ENCODE measurements around the gene NEXN.
"Not testable (repeated sequence)": the region's sequence is repeated elsewhere in the genome, so short reads cannot be mapped to it uniquely, and the experiment has no call there.

The NEXN gene

DNA sequence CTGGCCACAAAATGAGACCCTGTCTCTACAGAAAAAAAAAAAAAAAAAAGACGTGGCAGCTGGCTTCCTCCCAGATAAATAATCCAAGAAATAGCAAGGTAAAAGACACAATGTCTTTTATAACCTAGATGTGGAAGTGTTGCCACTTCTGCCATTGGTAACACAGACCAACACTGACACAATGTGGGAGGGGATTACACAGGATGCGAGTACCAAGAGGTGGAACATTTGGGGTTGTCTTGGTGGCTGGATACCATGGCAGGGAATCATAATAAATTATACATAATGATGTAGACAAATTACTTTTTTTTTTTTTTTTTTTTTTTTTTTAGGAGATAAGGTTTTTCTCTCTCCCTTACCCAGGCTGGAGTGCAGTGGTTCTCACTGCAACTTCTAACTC lies 6.0 kb upstream of the NEXN start:
- H3K9me3 ChIP-seq (ENCODE audit: control insufficient read depth, insufficient read depth, low read length): no peaks in the 10 kb centered on the region; the same call in 1 of the 2 replicates
- H3K4me1 ChIP-seq (ENCODE audit: insufficient read depth, low read length): no peaks in the 10 kb centered on the region
- H3K9ac ChIP-seq (ENCODE audit: low read depth, low read length): no peak overlapping the region
- no peaks in the 10 kb centered on the region for H3K36me3 ChIP-seq (ENCODE audit: insufficient read depth, low read length)

DNA sequence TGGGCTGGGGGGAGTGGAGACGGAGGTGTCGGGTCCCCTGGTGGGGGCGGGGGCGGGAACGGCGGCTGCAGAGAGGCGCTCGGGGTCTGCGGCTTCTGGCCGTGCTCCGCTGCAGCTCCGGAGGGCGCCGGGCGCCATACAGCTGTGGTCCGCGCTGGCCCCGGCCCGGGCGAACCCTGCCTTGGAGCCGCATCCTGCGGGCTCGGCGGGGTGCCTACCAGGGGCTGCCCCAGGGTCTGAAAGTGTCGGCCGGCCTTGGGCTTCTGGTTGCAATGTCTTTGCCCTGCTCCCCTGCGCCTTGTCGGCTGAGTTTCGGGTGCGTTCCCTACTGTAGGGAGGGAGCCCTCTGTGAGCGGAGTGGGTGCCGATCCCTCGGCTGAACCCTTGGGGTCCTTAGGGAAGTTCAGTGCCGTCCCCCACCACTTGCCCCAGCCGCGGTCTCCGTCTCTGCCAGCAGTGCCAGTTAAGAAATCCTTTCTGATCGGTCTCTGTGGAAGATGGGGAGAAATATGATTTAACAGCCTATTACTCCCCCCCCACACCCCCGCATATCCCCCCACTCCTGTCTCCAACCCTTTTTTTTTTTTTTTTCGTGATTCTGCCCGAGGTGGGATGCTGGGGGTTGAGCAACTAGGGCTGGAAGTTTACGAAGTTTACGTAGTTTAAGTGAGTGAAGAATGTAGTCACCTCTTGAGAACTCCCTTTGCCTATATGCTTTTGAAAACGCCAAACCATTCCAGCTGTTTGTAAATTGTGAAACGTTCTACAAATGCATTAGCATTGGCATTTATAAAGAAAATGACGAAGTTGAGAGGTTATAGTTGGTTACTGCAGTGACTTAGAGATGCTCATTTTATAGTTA lies 588 bp downstream of the NEXN start:
- H3K9me3 ChIP-seq (ENCODE audit: control insufficient read depth, insufficient read depth, low read length): no peaks in the 10 kb centered on the region
- H3K4me1 ChIP-seq (ENCODE audit: insufficient read depth, low read length): no peaks in the 10 kb centered on the region; the same call in 1 of the 2 replicates
- H3K36me3 ChIP-seq (ENCODE audit: insufficient read depth, low read length): no peaks in the 10 kb centered on the region
- peak overlapping the region; percentile 88 for H3K9ac ChIP-seq (ENCODE audit: low read depth, low read length)

DNA sequence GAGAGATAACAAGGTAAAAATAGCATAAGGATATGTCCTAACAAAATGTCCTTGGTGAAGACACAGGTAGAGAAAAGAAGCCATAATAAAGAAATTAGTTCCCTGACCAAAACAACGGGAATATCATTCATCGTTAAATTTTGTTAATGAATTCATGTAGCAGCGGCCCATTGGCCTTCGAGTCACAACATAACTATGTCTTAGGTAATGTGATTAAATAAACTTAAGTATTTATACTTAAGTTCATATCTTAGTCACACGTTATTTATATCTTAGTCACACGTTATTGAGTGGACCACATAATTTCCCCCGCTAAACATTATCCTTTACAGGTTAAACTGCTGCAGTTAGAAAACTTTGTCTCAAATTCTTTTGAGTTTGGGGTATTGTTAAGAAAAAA lies 1.2 kb downstream of the NEXN start:
- H3K9ac ChIP-seq (ENCODE audit: low read depth, low read length): peak overlapping the region; percentile 88
- no peaks in the 10 kb centered on the region for H3K36me3 ChIP-seq (ENCODE audit: insufficient read depth, low read length)
- H3K4me1 ChIP-seq (ENCODE audit: insufficient read depth, low read length): no peaks in the 10 kb centered on the region; the same call in 1 of the 2 replicates
- no peaks in the 10 kb centered on the region for H3K9me3 ChIP-seq (ENCODE audit: control insufficient read depth, insufficient read depth, low read length)

DNA sequence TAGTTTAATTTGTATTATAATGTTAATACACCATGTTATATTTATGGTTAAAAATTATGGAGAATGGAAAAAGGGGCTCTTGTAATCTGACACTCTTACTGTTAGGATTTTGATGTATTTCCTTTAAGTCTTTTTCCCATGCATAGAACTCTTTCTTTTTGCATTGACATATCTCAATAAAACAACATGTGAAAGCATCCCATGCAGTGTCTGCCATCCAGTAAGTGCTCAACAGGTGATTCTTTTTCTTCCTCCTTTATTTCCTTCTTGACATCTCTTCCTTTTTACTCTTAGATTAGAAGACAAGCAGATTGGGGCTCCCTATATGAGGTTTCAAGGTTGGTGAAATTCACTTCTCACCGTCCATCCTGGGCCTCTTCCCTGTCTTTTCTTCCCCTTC lies 2.8 kb downstream of the NEXN start:
- no peaks in the 10 kb centered on the region; the same call in 1 of the 2 replicates for H3K4me1 ChIP-seq (ENCODE audit: insufficient read depth, low read length)
- H3K9ac ChIP-seq (ENCODE audit: low read depth, low read length): no peak overlapping the region
- no peaks in the 10 kb centered on the region for H3K9me3 ChIP-seq (ENCODE audit: control insufficient read depth, insufficient read depth, low read length)
- no peaks in the 10 kb centered on the region for H3K36me3 ChIP-seq (ENCODE audit: insufficient read depth, low read length)

DNA sequence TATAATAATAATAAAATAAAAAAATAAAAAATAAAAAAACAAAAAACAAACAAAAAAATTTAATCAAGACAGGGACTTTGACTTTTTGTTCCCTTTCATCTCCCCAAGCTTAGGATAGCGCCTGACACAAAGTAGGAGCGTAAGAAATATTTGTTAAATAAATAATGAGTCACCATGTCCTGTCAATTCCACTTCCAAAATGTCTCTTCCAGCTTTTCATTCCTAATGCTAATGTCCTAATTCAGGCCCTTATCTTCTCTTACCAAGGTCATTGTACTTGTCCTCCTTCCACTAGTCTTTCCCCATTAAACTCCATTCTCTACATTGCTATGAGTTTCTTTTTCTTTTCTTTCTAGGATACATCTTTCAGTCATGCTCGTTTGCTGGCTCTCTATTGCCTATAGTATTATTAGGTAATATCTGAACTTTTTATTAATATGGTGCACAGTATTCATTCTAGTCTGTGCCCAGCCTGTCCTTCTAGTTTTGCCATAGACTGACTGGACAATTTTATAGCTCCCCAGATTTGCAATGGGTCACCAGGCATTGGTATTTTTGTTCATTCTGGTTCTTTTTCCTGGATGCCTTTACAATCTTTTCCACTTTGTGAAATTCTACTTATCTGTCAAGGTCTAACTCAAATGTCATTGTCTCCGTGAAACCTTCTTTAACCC lies 11.4 kb downstream of the NEXN start:
- H3K36me3 ChIP-seq (ENCODE audit: insufficient read depth, low read length): no peaks in the 10 kb centered on the region
- no peaks in the 10 kb centered on the region for H3K4me1 ChIP-seq (ENCODE audit: insufficient read depth, low read length)
- no peak overlapping the region for H3K9ac ChIP-seq (ENCODE audit: low read depth, low read length)
- no peaks in the 10 kb centered on the region for H3K9me3 ChIP-seq (ENCODE audit: control insufficient read depth, insufficient read depth, low read length)

DNA sequence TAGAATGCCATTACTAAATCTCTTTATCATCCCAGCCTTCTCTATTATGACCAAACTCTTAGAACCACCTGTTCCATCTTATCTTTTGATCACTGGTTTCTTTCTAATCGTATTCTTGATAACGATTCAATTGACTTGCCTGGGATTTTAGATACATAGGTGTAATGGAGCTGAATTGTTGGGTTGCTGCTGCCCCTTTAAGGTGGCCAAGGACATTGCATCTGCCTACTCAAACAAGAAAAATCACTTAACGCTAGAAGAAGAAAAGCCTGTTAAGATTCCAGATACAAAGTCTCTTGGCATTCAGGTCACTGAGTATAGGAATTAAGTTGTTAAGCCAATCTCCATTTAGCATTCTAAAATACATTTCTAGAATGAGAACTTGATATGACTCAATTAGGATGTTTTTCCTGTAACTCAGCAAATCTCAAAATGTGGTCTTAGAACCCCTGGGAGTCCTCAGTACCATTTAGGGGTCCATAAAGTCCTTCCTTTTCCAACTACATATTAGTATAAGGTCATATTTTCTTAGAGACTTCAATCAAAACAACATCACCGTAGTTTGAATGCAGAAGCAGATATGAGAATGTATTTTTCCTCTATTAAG lies 12.4 kb downstream of the NEXN start:
- Histone ChIP-seq H3K36me3 (ENCODE audit: insufficient read depth, low read length) (no peaks in the 10 kb centered on the region), H3K9me3 (ENCODE audit: control insufficient read depth, insufficient read depth, low read length) (no peaks in the 10 kb centered on the region), H3K4me1 (ENCODE audit: insufficient read depth, low read length) (no peaks in the 10 kb centered on the region), H3K9ac (ENCODE audit: low read depth, low read length) (no peak overlapping the region)

DNA sequence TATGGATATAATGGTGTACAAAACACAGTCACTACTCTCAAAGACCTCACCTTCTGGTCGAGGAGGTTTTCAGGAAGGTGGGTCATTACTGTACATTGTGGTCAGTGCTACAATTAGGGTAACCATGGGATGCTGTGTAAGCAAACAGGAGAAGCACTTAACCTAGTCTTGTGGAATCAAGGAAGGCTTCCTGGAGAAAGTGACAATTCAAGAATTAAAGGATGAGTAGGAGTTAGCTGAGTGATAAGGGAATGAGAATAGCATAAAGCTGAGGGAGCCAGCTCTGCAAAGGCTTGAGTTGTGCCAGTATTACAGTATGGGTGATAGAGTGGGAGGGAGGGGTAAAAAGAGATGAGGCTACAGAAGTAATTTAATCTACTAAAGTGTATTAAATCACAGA lies 17.2 kb downstream of the NEXN start:
- no peaks in the 10 kb centered on the region for H3K4me1 ChIP-seq (ENCODE audit: insufficient read depth, low read length)
- H3K36me3 ChIP-seq (ENCODE audit: insufficient read depth, low read length): no peaks in the 10 kb centered on the region
- H3K9me3 ChIP-seq (ENCODE audit: control insufficient read depth, insufficient read depth, low read length): no peaks in the 10 kb centered on the region
- H3K9ac ChIP-seq (ENCODE audit: low read depth, low read length): no peak overlapping the region

DNA sequence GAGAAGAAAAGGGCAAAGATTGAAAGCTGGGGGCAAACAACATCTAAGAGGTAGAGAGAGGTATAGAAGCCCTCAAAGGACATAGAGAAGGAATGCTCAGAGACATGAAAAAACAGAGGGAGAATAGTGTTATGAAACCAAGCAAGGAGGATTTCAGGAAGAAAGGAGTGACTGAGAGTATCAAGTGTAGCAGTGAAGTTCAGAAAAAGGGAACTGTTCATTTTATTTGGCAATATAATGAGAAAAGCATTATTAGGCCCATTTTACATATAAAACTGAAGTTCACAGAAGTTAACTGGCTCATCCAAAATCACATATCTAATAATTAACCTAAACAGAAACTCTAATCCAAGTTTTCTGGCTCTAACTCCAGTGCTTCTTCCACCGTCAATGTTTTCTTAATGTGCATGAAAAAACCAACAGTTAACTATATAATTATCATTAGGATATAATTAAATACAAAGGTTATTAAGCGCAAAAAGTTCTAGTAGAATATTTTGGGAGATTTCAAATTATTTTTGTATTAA lies 17.7 kb downstream of the NEXN start:
- Histone ChIP-seq H3K9me3 (ENCODE audit: control insufficient read depth, insufficient read depth, low read length) (no peaks in the 10 kb centered on the region), H3K9ac (ENCODE audit: low read depth, low read length) (no peak overlapping the region), H3K4me1 (ENCODE audit: insufficient read depth, low read length) (no peaks in the 10 kb centered on the region), H3K36me3 (ENCODE audit: insufficient read depth, low read length) (no peaks in the 10 kb centered on the region)

DNA sequence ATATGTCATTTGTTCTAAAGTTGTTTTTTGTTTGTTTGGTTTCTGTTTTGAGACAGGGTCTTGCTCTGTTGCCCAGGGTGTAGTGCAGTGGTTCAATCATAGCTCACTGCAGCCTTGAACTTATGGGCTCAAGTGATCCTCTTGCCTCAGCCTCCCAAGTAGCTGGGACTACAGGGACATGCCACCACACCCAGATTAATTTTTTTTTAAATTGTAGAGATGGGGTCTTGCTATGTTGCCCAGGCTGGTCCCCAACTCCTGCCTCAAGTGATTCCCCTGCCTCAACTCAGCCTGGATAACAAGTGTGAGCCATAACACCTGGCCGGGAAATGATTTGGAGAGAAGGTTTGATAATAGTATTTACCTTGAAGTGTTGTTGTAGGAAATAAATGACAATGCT lies 18.2 kb downstream of the NEXN start:
- H3K36me3 ChIP-seq (ENCODE audit: insufficient read depth, low read length): no peaks in the 10 kb centered on the region
- no peaks in the 10 kb centered on the region for H3K4me1 ChIP-seq (ENCODE audit: insufficient read depth, low read length)
- H3K9me3 ChIP-seq (ENCODE audit: control insufficient read depth, insufficient read depth, low read length): no peaks in the 10 kb centered on the region
- no peak overlapping the region for H3K9ac ChIP-seq (ENCODE audit: low read depth, low read length)

DNA sequence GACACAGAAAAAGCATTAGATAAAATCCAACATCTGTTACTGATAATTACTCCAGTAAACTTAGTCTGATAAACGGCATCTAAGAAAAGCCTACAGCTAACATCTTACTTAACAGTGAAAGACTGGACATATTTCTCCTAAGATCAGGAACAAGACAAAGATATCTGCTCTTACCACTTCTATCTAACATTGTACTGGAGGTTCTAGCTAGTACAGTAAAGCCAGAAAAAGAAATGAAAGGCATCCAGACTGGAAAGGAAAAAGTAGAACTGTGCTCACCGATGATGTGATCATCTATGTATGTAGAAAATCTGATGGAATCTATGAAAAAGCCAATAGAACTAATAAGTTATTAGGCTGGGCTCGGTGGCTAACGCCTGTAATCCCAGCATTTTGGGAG lies 21.7 kb downstream of the NEXN start:
- Histone ChIP-seq H3K4me1 (ENCODE audit: insufficient read depth, low read length) (no peaks in the 10 kb centered on the region), H3K9ac (ENCODE audit: low read depth, low read length) (no peak overlapping the region), H3K36me3 (ENCODE audit: insufficient read depth, low read length) (no peaks in the 10 kb centered on the region), H3K9me3 (ENCODE audit: control insufficient read depth, insufficient read depth, low read length) (no peaks in the 10 kb centered on the region)

DNA sequence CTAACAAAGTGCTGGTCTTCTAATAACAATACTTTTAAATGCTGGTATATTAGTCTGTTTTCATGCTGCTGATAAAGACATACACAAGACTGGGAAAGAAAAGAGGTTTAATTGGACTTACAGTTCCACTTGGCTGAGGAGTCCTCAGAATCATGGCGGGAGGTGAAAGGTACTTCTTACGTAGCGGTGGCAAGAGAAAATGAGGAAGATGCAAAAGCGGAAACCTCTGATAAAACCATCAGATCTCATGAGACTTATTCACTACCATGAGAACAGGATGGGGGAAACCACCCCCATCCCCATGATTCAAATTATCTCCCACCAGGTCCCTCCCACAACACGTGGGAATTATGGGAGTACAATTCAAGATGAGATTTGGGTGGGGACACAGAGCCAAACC lies 30.5 kb downstream of the NEXN start:
- not testable (repeated sequence) for H3K36me3 ChIP-seq (ENCODE audit: insufficient read depth, low read length); H3K9ac ChIP-seq (ENCODE audit: low read depth, low read length); H3K4me1 ChIP-seq (ENCODE audit: insufficient read depth, low read length); H3K9me3 ChIP-seq (ENCODE audit: control insufficient read depth, insufficient read depth, low read length)

DNA sequence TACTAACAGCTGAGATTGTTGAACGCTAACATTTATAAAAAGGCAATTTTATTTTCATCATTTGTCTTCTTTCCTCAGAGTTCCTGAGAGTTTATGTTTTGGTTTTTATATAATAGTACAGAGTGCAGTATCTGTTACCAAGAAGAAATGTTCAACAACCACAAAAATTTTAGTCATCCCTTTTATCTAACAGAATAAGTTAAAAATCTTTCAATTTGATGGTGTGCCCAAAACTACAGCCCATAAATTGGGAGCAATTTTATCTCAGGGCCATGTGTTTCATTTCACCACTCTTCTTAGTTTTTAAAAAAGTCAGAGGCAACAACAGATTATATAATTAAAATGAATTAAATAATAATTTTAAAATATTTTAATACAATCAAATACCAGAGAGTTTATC lies 37.1 kb downstream of the NEXN start:
- H3K9me3 ChIP-seq (ENCODE audit: control insufficient read depth, insufficient read depth, low read length): no peaks in the 10 kb centered on the region
- no peaks in the 10 kb centered on the region for H3K4me1 ChIP-seq (ENCODE audit: insufficient read depth, low read length)
- no peaks in the 10 kb centered on the region for H3K36me3 ChIP-seq (ENCODE audit: insufficient read depth, low read length)
- no peak overlapping the region for H3K9ac ChIP-seq (ENCODE audit: low read depth, low read length)

DNA sequence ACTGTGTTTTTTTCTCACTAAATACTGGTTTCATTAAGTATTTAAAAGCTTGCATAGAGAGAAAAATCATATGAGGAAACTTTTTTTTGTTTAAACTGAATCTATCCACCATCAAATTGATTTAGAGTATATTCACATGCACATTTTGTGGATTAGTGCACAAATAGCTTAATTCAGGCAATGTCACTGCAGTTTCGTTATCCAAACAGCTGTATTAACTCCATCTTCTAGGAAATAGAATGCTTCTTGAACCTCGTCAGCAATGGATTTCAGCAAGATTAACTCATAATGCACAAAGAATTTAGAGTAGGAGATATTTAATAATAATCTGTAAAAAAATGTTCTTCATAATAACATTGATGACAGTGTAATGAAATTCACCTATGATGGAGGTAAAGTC lies 37.5 kb downstream of the NEXN start:
- H3K9ac ChIP-seq (ENCODE audit: low read depth, low read length): no peak overlapping the region
- H3K36me3 ChIP-seq (ENCODE audit: insufficient read depth, low read length): no peaks in the 10 kb centered on the region
- no peaks in the 10 kb centered on the region for H3K4me1 ChIP-seq (ENCODE audit: insufficient read depth, low read length)
- H3K9me3 ChIP-seq (ENCODE audit: control insufficient read depth, insufficient read depth, low read length): no peaks in the 10 kb centered on the region

DNA sequence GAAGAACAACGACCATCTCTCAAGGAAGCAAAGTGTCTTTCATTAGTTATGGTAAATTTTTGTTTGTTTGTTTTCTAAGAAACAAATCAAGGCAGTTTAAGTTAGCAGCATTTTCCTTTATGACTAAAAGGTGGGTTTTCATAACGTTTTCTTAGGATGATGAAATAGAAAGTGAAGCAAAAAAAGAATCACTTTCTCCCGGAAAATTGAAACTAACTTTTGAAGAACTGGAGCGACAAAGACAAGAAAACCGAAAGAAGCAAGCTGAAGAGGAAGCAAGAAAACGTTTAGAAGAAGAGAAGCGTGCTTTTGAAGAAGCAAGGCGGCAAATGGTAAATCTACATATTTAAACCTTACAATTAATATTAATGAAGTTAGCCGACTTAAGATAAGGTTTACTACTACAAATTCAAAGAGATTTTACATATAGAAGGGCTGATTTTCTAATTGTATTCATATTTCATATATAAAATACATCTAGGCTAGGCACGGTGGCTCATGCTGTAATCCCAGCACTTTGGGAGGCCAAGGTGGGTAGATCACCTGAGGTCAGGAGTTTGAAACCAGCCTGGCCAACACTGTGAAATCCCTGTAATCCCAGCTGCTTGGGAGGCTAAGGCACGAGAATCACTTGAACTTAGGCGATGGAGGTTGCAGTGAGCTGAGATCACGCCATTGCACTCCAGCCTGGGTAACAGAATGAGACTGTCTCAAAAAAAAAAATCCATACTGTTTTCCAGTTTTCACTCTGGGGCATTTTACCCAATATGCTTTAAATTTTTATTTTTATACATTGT lies 38.3 kb downstream of the NEXN start:
- Histone ChIP-seq H3K4me1 (ENCODE audit: insufficient read depth, low read length) (no peaks in the 10 kb centered on the region), H3K9me3 (ENCODE audit: control insufficient read depth, insufficient read depth, low read length) (no peaks in the 10 kb centered on the region), H3K36me3 (ENCODE audit: insufficient read depth, low read length) (no peaks in the 10 kb centered on the region), H3K9ac (ENCODE audit: low read depth, low read length) (no peak overlapping the region)
